ENCODE results near the gene SERAC1. TPM values are rescaled to one million over a fixed set of nuclear protein-coding genes. Genes with fewer than 3 reads are reported as not detected.
"Not testable (repeated sequence)": the region's sequence is repeated elsewhere in the genome, so short reads cannot be mapped to it uniquely, and the experiment has no call there.

SERAC1 gene
- polyA plus RNA-seq, 1 experiment: 6.1 TPM

- POLR2A ChIA-PET: no interaction called here
- DNase-seq (ENCODE audit: low read depth): no peak
- Histone ChIP-seq H3K36me3 (ENCODE audit: control insufficient read depth, insufficient read depth, low read length) (0 out of 2 replicates have a peak, but pooled peaks cover 1% of the 10 kb centered on the region), H3K27me3 (ENCODE audit: control insufficient read depth, insufficient read depth, low read length) (no peaks in the 10 kb centered on the region), H3K4me3 (ENCODE audit: low read depth, low read length) (no peak overlapping the region)
- CTCF ChIA-PET: no interaction called here
- TF ChIP-seq, protein P1, sequence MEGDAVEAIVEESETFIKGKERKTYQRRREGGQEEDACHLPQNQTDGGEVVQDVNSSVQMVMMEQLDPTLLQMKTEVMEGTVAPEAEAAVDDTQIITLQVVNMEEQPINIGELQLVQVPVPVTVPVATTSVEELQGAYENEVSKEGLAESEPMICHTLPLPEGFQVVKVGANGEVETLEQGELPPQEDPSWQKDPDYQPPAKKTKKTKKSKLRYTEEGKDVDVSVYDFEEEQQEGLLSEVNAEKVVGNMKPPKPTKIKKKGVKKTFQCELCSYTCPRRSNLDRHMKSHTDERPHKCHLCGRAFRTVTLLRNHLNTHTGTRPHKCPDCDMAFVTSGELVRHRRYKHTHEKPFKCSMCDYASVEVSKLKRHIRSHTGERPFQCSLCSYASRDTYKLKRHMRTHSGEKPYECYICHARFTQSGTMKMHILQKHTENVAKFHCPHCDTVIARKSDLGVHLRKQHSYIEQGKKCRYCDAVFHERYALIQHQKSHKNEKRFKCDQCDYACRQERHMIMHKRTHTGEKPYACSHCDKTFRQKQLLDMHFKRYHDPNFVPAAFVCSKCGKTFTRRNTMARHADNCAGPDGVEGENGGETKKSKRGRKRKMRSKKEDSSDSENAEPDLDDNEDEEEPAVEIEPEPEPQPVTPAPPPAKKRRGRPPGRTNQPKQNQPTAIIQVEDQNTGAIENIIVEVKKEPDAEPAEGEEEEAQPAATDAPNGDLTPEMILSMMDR (IDR thresholded peaks at IDR 0.05; ENCODE audit: insufficient read depth, low read depth, low read length): no peak
Observed at GRCh38 chr6:158184608-158185007, 16.5 kb upstream of the SERAC1 start.

DNA sequence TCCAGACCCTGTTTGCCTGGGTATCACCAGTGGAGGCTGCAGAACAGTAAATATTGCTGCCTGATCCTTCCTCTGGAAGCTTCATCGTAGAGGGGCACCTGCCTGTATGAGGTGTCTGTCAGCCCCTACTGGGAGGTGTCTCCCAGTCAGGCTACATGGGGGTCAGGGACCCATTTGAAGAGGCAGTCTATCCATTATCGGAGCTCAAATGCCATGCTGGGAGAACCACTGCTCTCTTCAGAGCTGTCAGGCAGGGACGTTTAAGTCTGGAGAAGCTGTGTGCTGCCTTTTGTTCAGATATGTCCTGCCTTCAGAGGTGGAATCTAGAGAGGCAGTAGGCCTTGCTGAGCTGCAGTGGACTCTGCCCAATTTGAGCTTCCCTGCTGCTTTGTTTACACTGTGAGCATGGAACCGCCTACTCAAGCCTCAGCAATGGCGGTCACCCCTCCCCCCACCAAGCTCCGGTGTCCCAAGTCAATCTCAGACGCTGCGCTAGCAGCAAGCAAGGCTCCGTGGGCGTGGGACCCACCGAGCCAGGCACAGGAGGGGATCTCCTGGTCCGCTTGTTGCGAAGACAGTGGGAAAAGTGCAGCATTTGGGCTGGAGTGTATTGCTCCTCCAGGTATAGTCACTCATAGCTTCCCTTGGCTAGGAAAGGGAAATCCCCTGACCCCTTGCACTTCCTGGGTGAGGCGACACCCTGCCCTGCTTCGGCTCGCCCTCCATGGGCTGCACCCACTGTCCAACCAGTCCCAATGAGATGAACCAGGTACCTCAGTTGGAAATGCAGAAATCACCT is 15.3 kb upstream of the SERAC1 start:
- POLR2A ChIA-PET; H3K27me3 ChIP-seq (ENCODE audit: control insufficient read depth, insufficient read depth, low read length); DNase-seq (ENCODE audit: low read depth); H3K36me3 ChIP-seq (ENCODE audit: control insufficient read depth, insufficient read depth, low read length); H3K4me3 ChIP-seq (ENCODE audit: low read depth, low read length): not testable (repeated sequence)
- CTCF ChIA-PET: interaction anchor here (1.2 to 1.7 kb wide), 2 partner anchors 22 to 40 kb away, joined by 3 to 4 read pairs; no protein-coding TSS in a partner anchor

- H3K36me3 ChIP-seq (ENCODE audit: control insufficient read depth, insufficient read depth, low read length); H3K4me3 ChIP-seq (ENCODE audit: low read depth, low read length); DNase-seq (ENCODE audit: low read depth); H3K27me3 ChIP-seq (ENCODE audit: control insufficient read depth, insufficient read depth, low read length); POLR2A ChIA-PET; CTCF ChIA-PET: not testable (repeated sequence)
Observed at GRCh38 chr6:158177712-158178111, 9.7 kb upstream of the SERAC1 start.

DNA sequence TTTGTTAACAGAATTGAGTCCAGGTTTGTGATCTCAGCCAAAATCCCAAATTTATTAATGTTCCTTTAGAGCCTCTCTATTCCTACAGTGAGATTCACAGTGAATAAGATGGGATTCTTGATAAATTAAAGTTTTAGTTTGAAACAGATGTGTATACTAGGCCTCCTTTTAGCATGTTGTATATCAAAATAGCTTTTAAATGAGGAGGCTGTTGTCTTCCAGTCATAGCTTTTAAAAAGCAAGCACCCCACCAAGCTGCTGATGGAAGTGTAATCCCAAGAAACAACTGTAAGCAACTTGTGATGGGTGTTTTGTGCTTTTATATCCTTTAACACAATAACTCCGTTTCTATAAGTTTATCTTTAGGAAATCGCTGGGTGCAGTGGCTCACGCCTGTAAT is 7.0 kb upstream of the SERAC1 start:
- H3K36me3 ChIP-seq (ENCODE audit: control insufficient read depth, insufficient read depth, low read length): no peaks in the 10 kb centered on the region
- DNase-seq (ENCODE audit: low read depth): peak; percentile 30
- H3K27me3 ChIP-seq (ENCODE audit: control insufficient read depth, insufficient read depth, low read length): no peaks in the 10 kb centered on the region
- ChIA-PET CTCF (interaction anchor here (0.5 to 2.3 kb wide), 3 partner anchors 26 to 1726 kb away, joined by 4 to 6 read pairs (median 6); no protein-coding TSS in a partner anchor), POLR2A (interaction anchor here (0.6 kb wide), 1 partner anchor 335 kb away, joined by 3 read pairs; no protein-coding TSS in a partner anchor)
- no peak overlapping the region for H3K4me3 ChIP-seq (ENCODE audit: low read depth, low read length)
- TF ChIP-seq, protein P1 (IDR thresholded peaks at IDR 0.05; ENCODE audit: insufficient read depth, low read depth, low read length): no peak

GRCh38 chr6:158174514-158174913 is 6.5 kb upstream of the SERAC1 start:
- TF ChIP-seq, protein P1 (IDR thresholded peaks at IDR 0.05; ENCODE audit: insufficient read depth, low read depth, low read length): no peak
- Histone ChIP-seq H3K4me3 (ENCODE audit: low read depth, low read length) (no peak overlapping the region), H3K27me3 (ENCODE audit: control insufficient read depth, insufficient read depth, low read length) (no peaks in the 10 kb centered on the region), H3K36me3 (ENCODE audit: control insufficient read depth, insufficient read depth, low read length) (no peaks in the 10 kb centered on the region)
- CTCF ChIA-PET: interaction anchor here (1.3 to 2.3 kb wide), 2 partner anchors 27 to 40 kb away, joined by 4 to 6 read pairs; no protein-coding TSS in a partner anchor
- POLR2A ChIA-PET: no interaction called here
- DNase-seq (ENCODE audit: low read depth): peak; percentile 83

DNA sequence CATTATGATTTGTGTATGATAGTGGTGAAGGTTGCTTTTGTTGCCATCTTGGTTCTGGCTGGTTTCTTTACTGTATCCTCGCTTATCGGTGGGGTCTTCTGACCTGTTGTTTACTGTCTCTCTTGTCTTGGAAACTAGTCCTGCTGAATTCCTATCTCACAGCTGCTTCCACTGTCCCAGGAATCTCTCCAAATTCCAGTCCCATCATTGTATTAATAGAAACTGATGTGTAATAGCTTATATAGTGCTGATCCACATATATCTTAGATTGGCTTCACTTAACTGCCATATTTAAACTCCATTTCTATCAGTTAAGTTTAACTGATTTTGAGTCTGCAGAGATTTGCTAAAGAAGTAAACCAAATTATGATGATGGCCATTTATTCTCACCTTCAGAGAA is 6.0 kb upstream of the SERAC1 start:
- H3K4me3 ChIP-seq (ENCODE audit: low read depth, low read length): no peak overlapping the region
- DNase-seq (ENCODE audit: low read depth): no peak

More for the DNA sequence above, 6.0 kb upstream of the SERAC1 start:
- no peaks in the 10 kb centered on the region for H3K27me3 ChIP-seq (ENCODE audit: control insufficient read depth, insufficient read depth, low read length)
- ChIA-PET CTCF (interaction anchor here (2.3 kb wide), 1 partner anchor 28 kb away, joined by 6 read pairs; no protein-coding TSS in a partner anchor), POLR2A (no interaction called here)
- no peaks in the 10 kb centered on the region for H3K36me3 ChIP-seq (ENCODE audit: control insufficient read depth, insufficient read depth, low read length)
- TF ChIP-seq, protein P1 (IDR thresholded peaks at IDR 0.05; ENCODE audit: insufficient read depth, low read depth, low read length): no peak
